ENCODE measurements around the gene CCL5. TPM values are rescaled to one million over a fixed set of nuclear protein-coding genes. Genes with fewer than 3 reads are reported as not detected.

The CCL5 gene
- total and polyA plus RNA-seq, 2 experiments from 2014 or later: not detected

DNA sequence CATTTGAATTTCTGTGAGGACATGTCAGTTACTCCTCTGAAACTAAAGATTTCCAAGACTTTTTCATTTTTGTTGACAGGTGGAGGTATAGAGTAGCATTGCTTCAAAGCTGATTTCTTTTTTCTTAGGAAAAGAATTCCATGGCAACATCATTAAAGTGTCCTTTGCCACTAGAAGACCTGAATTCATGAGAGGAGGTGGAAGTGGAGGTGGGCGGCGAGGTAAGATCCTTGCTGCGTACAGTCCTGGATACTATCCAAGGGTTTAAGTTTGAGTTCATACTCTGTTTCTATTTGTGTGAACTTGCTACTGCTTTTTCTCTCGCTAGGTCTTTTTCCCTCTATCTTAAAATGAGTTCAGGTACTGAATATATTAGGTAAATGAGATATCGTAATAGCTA, 37.9 kb downstream of the CCL5 start (continued):
- TF ChIP-seq ZNF462 (CRISPR knock-in tag; IDR thresholded peaks at IDR 0.05) (no peak), EZH2 (IDR thresholded peaks at IDR 0.05; ENCODE audit: low read depth, unreplicated experiment) (no peak), EZH2phosphoT487 (IDR thresholded peaks at IDR 0.05; ENCODE audit: unreplicated experiment) (no peak), NANOG (IDR thresholded peaks at IDR 0.05; ENCODE audit: borderline replicate concordance) (no peak)

- H3K36me3 Mint-ChIP-seq (ENCODE audit: low read depth): peaks cover 93% of the 10 kb centered on the region
- Histone ChIP-seq H3K27me3 (ENCODE audit: insufficient read depth) (no peaks in the 10 kb centered on the region), H4K20me1 (replicated peaks; ENCODE audit: insufficient read depth) (peaks cover 35% of the 10 kb centered on the region), H3K4me3 (no peak overlapping the region), H3K4me1 (ENCODE audit: insufficient read depth) (no peaks in the 10 kb centered on the region), H3F3A (replicated peaks; ENCODE audit: low read depth) (peaks cover 11% of the 10 kb centered on the region; the same call in 1 of the 2 replicates), H3K36me3 (ENCODE audit: insufficient read depth) (peaks cover 89% of the 10 kb centered on the region), H3K27ac (ENCODE audit: low read depth) (no peak overlapping the region), H3K9me2 (ENCODE audit: insufficient read depth) (no peaks in the 10 kb centered on the region), H2AFZ (no peak overlapping the region), H3K79me2 (replicated peaks; ENCODE audit: insufficient read depth) (peaks cover 12% of the 10 kb centered on the region), H3K4me2 (no peak overlapping the region)
- TF ChIP-seq ZNF114 (CRISPR knock-in tag; IDR thresholded peaks at IDR 0.05): no peak
- TF ChIP-seq ZNF462 (CRISPR knock-in tag; IDR thresholded peaks at IDR 0.05): no peak
- H3K9me3 Mint-ChIP-seq: no peaks in the 10 kb centered on the region
- H3K27me3 Mint-ChIP-seq (ENCODE audit: insufficient read depth, low read depth, poor library complexity): no peaks in the 10 kb centered on the region
- no peak overlapping the region for H3K4me3 Mint-ChIP-seq
- no peak overlapping the region for H3K27ac Mint-ChIP-seq
- no peak for DNase-seq (ENCODE audit: low spot score)
- ATAC-seq: no peak
- no peaks in the 10 kb centered on the region for H3K4me1 Mint-ChIP-seq
Observed at GRCh38 chr17:35841505-35841904, 38.7 kb downstream of the CCL5 start.

Data from GM23338 (cell line).